Esophagus mucosa (tissue), 1 donor: Measurements from ENCODE around the gene SEMA5A. TPM values are rescaled to one million over a fixed set of nuclear protein-coding genes. Genes with fewer than 3 reads are reported as not detected.

Experiments used
- ATAC-seq: fragments of 200-7000 bp; cut with Tn5 transposase; one replicate; pipeline ENCODE4 v1.9.1; 2020
- total RNA-seq: library from RNA; stranded (reverse); gene quantifications from one replicate; pipeline ENCODE4 v1.2.4, GENCODE V29; 2023
- donor health status: DM: yes; HTN: yes; CAD: no.

Gene SEMA5A
- total RNA-seq, 1 donor from 2014 or later = 5.5 TPM

DNA sequence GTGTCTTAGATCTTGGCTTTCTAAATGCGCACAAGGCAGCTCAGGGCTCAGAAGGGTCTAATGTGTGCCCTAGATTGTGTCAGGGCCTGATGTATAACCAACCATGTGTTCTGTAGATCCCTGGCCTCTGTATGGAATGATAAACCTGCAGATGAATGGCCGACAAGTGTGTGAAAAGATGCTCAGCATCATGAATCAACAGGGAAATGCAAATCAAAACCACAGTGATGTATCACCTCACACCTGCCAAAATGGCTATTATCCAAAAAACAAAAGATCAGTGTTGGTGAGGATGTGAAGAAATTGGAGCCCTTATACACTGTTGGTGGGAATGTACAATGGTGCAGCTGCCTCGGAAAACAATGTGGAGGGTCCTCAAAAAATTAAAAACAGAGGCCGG, 489.8 kb downstream of the SEMA5A start:
- ATAC-seq = peak; percentile 33

DNA sequence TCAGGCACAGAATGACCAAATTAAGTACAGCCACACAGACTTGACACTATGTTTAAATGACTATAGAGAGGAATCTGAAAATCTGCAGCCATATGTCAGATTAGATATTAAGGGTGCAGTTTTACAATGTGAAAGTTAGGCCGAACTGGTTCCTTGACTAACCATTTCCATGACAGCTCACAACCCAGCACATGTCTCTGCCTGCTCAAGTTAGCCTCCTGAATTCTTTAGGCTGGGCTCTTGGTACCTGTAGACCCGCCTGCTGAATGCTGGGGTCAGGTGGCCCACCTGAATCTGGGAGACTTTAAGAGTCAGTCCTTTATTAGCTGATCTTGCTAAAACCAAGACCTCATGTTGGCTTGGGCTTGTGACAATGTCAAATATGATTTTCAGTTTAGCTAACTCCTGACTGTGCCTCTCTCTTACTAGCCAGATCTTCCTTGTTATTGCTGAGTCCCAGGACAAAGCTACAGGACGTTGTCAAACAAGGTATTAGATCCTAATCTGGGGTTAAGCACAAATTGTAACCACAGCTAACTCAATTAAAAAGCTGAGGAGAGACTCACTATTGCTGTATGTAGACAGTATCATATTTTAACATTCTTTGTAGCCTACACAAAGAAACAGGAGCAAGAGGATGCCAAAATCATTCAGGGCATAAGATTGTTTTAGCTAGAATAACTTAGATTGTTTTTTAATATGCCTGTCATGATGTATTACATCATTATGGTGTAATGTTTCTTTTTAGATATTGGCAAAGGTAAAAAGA, 490.9 kb downstream of the SEMA5A start:
- peak; percentile 86 for ATAC-seq

DNA sequence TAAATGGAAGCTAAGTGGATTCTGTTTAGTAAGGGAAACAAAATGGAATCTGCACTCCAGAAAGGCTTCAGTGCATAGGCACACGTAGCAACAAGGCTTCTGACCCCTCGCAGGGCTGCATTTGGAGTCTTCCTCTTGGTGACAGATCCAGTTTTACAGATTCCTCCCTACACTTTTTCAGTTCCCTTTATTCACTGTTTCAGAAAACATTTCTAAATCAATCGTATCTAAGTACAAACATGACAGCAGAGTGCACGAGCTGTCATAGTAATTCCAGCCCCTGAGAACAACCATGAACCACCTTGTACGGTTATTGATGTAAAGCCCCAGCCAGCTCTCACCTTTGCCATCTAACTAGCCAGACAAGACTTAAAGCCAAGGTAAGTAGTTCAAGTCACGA, 491.6 kb downstream of the SEMA5A start:
- peak; percentile 11 for ATAC-seq

DNA sequence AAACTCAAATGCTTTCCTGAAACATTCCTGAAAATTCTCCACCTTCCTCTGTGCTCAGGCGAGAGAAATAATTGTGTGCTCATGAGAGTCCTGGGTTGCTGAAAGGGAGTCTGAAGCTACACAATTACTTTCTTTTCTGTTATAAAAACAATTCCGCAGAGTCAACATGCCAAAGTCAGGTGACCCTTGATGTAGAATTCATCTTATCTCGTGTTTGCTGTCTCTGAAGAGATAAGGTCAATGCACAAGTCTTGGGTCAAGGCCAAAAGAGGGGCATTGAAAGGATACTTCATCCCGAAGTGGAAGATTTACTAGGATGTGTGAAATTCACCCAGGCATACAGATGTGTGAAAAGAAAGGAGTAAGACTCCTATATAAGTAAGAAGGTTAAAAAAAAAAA, 493.5 kb downstream of the SEMA5A start:
- ATAC-seq = no peak

DNA sequence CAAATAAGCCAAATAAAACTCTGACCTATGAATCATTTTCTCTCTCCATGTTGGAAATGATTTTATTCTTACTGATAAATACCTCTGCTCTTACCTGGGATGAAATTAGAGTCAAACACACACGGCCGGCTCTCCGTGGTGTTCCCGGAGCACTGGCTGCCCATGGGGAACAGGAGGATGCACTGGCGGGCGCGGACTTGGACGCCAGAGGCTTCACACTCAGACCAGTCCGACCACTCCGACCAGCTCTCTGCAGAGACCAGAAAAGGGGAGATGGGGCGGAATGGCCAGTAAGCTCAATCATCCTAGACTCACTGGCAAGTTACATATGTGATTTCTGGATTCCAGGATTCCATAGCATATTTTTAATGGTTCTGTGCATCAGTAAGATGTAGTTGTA, 494.1 kb downstream of the SEMA5A start:
- ATAC-seq = no peak

DNA sequence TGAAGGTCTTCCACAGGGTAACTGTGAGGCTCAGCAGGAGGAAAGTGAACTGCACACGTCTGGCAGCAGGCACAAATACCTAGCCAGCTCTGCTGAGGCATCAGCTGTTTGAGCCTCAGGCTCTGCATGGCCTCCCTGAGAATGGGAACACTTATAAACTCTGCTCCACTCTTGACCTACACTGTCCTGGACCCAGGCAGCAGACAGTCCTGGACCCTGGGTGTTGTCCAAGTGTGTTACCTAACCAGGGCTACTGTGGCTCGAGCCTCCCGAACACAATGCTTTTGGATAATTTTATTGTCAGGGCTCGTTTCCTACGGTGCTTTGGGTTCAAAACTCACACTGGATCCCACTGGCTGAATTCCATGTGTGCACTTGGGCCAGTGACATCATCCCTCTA, 497.9 kb downstream of the SEMA5A start:
- no peak for ATAC-seq

DNA sequence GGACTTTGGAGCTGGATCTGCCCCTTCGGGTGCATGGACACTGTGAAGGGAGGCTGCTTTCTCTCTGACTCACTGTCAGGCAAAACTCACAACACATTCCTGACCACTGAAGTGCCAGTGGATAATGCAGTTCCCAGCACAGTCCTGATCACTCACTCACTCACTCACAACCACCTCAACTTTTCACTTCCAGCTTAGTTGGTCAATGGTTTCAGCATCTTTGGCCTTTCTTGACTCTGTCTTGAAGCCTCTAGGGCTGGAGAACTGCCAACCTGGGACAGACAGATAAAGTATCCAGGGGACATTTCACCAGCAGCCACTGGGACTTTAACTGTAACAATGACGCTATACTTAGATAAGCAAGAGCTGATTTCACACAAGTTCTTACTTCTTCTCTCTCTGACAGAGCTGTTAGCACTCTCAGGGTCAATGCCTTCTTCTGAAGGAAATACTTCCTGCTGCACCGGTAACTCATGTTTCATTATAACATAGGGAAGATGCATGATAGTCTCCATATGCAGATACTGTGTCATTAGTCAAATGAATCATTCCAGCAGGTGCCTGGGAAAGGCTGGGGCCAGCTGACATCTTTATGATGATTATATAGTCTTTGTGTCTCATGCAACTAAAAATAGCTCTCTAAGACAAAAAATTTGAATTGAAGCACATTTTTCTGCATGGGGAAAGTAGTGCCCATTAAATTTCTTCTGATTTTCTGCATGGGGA, 499.0 kb downstream of the SEMA5A start:
- peak; percentile 87 for ATAC-seq

DNA sequence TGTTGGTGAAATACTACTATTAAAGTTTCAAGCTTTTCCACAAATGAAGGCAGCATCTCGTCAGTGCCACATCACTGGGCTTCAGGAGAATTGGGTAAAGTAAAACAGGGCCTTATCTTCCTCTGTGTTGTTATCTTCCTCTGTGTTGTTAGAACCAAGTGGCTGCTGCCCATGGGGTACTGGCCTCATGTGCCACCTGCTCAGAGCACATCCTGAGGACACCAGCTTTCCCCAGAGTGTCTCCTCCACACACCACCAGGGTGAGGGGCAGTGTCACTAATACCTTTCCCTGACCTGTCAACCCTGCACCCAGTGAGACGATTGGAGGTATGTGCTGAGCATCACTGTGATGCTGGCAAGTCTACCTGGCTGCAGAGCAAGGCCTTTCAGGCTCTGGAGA, 499.9 kb downstream of the SEMA5A start:
- no peak for ATAC-seq

DNA sequence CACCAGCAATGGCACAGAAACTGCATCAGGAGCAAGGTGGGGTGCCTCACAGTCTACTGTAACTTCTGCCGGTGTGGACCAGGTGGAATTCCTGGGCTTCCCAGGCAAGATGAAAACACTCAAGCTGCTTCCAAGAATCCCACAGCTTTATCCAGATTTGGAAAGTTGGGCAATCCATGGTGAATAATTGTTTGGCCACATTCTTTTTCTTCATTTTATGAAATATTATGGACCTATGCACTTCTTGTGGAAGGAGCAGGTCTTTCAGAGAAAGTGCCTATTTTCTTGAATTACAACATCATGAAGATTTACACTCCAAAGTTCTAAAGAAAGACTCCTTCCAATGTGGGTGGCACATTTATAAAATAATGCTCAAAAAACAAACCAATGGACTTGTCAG, 503.6 kb downstream of the SEMA5A start:
- ATAC-seq = no peak

DNA sequence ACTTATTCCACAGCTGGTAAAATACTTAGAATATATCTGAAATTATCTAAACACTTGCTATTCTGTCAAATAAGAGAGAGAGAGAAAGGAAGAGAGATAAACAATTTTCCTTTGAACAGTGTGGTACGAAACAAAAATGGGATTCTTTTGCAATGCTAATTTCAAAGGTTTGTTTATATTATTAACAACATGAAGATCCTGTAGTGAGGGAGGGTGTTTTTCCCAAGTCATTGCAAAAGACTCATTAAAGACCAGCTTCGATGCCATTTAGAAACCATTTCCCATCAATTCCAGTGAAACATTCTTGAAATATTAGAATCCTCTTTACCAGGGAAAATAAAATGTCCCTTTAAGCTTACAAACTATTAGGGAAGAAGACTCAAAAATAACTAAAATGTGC, 505.4 kb downstream of the SEMA5A start:
- ATAC-seq = no peak

DNA sequence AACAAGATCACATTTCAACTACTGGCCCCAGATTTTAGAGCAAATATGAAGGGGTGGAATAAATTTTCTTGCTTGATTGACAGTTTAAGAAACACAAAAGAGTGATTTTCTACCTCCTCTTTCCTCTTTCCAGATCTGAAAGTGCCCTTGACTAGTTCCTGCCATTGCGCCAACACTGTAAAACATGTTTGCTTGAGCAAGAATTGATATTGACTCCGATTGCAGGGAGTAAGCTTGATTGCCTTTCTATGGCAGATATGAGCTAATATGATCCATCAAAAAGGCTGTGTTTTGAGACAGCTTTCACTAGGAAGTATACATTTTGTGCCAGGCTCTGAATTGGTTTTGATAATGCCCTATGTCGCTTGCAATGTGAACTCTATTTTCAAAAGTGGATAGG, 508.8 kb downstream of the SEMA5A start:
- no peak for ATAC-seq

DNA sequence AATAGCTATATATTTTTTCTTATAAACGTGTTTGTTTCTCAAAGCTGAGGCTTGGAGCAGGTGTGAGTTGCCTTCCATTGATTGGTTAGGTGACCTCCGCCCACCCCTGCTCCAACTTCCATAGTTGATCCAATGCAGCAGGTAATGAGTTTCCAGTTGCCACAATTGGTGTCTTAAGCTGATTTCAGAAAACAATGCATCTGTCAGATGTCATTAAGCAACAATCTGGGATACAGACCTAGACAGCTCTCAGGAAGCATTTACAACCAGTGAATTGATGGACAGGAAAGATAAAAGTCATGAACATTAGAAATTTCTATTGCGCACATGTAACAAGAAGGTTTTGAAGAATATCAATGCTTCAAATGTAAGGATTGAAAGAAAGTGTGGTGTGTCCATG, 510.5 kb downstream of the SEMA5A start:
- no peak for ATAC-seq

DNA sequence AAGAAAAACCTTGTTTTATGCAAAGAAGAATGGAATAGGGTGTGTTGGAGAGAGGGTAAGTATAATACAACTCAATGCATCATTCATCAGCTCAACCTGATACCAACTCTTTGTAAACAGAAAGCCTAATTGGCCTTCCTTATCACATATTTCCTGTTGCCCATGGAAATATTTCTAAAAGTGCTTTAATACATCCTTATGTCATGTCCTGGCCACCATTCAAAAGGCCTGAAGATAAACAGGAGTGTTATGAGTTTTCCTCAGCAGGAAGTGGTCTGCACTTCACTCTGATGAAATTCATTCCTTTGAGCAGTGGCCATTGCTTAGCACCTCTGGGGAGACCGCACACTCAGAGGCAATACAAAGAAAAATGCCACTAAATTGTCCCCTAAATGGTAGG, 511.2 kb downstream of the SEMA5A start:
- no peak for ATAC-seq

DNA sequence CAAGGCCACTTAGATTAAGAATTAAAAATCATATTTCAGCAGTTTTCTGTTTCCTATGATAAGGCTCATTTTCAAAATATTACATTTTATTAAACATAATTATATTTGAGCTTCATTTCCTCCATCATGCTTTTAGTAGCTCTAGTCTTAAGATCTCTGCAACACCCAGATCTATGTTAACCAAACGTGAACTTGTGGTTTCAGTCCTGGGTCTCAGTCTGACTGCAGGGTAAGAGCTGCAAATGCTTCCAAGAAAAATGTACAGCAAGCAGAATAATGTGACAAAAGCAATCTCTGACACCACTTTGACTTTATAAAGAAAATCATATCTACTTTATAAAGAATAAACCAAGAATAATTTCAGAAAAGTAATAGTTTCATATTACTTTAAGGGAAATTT, 512.4 kb downstream of the SEMA5A start:
- ATAC-seq = no peak

DNA sequence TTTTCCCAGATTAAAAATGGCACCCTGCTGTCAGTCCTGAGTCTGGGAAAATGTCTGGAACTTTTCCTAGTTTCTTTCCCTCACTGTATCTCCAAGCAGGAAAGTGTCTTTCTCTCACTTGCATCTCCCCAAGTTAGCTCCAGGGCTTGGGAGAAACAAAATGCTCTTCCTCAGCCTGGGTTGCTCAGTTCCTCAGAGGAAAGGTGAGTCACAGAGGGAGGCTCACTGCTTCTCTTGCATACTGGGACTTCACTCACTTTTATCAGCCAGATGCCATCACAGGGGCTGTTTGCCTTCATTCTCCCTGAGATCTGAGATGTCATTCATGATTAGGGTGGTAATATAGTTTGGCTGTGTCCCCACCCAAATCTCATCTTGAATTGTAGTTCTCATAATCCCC, 519.9 kb downstream of the SEMA5A start:
- no peak for ATAC-seq

DNA sequence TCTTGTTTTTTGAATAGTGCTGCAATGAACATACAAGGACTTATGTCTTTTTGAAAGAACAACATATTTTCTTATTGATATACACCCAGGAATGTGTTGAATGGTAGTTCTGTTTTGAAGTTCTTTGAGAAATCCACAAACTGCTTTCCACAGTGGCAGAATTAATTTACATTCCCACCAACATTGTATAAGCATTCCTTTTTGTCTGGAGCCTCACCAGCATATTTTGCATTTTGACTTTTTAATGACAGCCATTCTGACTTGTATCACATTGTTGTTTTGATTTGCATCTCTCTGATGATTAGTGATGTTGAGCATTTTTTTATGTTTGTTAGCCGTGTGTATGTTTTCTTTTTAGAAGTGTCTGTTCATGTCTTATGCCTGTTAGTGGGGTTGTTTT, 524.9 kb downstream of the SEMA5A start:
- no peak for ATAC-seq

DNA sequence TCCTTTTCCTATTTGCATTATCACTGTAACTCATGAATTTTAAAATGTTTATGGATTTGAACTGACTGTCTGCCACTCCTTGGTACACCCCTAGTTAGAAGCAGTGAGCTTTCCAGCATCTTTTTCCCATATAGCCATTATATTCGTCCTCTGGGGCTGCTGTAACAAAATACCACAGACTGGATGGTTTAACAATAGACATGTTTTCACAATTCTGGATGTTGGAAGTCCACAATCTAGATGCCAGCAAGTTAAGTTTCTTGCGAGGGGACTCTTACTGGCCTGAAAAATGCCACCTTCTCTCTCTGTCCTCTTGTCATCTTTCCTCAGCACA, 530.0 kb downstream of the SEMA5A start:
- ATAC-seq = no peak

DNA sequence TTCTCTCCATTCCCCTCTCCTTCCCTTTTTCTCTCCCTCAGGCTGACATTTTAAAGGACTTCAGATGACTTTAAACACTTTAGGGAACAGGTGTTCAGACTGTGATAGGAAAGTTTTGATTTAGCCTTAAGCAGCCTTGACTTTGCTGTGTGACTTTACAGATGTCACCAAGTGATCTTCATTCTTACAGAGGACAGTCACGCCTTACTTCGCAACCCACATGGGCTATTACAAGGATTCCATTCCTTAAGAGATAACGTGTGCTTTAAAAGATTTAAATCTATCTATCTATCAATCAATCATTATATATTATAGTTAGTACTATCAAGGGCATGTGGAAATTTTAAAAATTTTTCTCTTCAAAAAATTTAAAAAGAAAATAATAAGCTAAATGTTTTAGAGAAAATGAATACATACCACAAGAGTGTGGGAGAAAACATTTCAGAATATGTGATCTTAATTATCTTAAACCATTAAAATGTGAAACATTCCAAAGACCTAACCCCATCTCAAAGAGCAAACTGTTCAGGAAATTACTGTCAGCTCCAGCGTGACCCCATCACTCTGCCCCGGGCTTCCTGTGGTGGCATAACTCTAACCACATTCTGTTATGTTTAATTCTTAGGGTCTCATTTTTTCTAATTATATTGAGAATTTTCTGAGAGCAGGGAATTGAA, 530.5 kb downstream of the SEMA5A start:
- no peak for ATAC-seq

DNA sequence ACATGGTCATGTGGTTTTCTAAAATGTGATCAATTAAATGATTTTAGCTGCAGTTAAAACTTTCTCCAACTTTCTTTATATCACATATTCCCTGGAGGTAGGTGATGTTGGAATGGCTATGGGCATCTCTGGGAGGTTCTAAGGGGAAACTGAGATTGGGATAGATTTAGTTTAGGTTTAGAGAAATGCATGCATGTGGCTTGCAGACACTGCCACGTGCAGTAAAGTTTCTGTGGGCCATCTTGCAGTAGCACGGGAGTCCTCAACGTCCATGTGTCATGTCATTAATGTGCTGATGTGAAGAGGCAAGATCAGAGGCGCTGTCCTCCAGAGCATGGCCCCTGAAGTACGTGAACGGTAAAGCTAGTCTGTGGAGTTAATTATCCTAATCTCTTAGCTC, 532.7 kb downstream of the SEMA5A start:
- ATAC-seq = no peak

DNA sequence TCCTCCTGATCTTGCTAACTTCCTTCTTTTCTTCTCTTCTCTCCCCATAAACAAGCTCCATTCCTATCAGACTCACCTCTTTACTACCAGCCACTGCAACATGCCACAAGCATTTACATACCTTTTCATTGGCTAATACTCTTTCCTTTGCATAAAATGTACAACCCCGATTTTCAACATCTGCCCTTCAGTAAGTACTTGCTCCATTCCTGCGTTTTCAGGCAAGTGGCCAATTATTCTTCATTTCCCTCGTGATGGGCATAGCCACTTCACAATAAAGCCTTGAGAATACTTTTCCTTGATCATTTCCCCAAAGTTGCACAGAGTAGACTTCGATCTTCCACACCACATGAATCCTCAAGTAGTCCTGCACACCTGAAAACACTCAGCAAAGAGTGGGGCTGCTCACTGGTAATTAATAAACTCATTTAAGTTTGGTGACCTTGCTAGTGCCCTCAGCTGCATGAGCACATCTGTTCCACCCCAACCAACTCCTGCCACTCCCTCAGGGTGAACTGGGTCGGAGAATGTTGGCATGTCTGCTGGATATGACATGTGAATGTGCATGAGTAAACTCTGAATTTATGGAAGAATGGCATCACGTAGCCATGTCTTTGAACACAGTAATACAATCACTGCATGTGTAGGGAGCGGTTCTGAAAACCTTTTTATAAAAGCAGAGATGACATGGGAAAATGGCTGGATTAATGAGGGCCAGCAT, 535.8 kb downstream of the SEMA5A start:
- ATAC-seq = peak; percentile 17

DNA sequence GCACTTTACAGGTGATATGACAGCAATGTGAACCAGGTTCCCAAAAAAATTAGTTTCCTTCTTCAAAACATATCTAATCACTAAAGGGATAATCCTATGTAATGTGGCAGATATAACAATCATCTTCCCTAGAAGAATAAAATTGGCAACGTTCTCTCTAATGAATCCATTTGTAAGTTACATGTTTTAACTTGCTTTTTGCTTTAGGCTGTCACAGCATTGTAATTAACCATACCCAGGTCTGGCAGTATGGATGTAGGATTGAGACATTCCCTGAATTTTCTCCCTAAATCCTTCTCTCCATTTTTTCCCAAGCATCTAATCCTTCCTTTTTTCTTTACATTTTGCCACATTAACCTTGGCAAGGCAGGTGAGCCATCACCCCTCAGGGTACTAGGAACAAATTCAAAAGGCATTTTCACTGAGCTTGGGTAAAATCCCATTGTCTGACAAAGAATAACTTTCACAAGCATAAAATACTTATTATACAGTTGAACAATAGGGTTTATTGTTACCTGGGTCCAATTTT, 548.3 kb downstream of the SEMA5A start:
- no peak for ATAC-seq

DNA sequence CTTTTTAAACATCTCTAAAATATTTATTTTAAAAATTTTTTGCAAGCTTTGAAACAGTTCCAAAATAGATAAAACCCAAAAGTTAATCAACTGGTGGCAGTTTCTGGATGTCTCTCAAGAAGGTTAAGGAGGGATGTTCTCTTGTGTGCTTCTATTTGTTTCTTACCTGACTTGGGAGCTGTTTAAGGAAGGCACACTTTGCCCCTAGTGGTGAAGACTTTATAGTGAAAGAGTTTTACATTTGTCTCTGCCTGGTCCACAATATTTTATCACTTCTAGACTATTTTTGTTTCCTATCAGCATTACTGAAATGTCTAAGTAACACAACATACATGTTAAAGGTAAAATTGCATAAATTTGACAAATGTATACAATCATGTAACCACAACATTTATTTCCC, 552.8 kb downstream of the SEMA5A start:
- ATAC-seq = no peak
